Thyroid gland (tissue), 4 donors: ENCODE measurements around the gene NOB1. TPM values are rescaled to one million over a fixed set of nuclear protein-coding genes. Genes with fewer than 3 reads are reported as not detected.

Experiments used
- DNase-seq, 2 donors: peaks; one replicate each; pipeline ENCODE4 v3.0.0-alpha.2; 2019
- H3K27ac ChIP-seq, 3 donors: fragments of 200-600 bp; sonication (generic); 1 replicate in 2 of 3; 2 replicates in 1 of 3; pipeline ENCODE4 v1.5.1; 2016 to 2019; ENCODE audit warnings: mild to moderate bottlenecking in 1 of 3, moderate library complexity in 1 of 3
- H3K27me3 ChIP-seq: fragments of 200-600 bp; sonication (generic); one replicate; pipeline ENCODE4 v1.5.1; 2019
- H3K36me3 ChIP-seq, 2 donors: fragments of 200-600 bp; sonication (generic); one replicate each; pipeline ENCODE4 v1.5.1; 2016 to 2019
- H3K4me1 ChIP-seq, 2 donors: fragments of 200-600 bp; sonication (generic); one replicate each; pipeline ENCODE4 v1.5.1; 2017 to 2019
- H3K4me3 ChIP-seq, 3 donors: fragments of 200-600 bp; sonication (generic); replicated peaks in 1 of 3; 1 replicate in 2 of 3; 2 replicates in 1 of 3; pipeline ENCODE4 v1.5.1; 2016; ENCODE audit warnings: mild to moderate bottlenecking in 1 of 3
- H3K9me3 ChIP-seq: fragments of 200-600 bp; sonication (generic); one replicate; pipeline ENCODE4 v1.5.1; 2017
- POLR2A ChIP-seq, 2 donors: fragments of 450-650 bp; IDR thresholded peaks; one replicate each; pipeline ENCODE4 v1.6.1; 2017; ENCODE audit warnings: antibody characterized with exemption in 2 of 2, mild to moderate bottlenecking in 2 of 2, moderate library complexity in 1 of 2
- WGBS, 2 donors: methylation state at CpG; one replicate each; pipeline ENCODE4 v1.1.5; 2017; 5-methylcytosine and 5-hydroxymethylcytosine counted together
- intact Hi-C: fragments of 100-400 bp; cut with DNase I; formaldehyde crosslinking; loops from one replicate; pipeline ENCODE4 v1.15.1; 2023
- total RNA-seq, 4 donors: library from RNA; depleted of rRNA; stranded (reverse); fragments of >200 nt; gene quantifications; one replicate each; pipeline ENCODE4 v1.2.3, GENCODE V29; 2016
- TF ChIP-seq, protein P1 (sequence below), 6 experiments: fragments of 200-600 bp in 3 of 6; fragments of 450-650 bp in 3 of 6; sonication (generic) in 3 of 6; IDR thresholded peaks; one replicate each; pipeline ENCODE4 v1.5.1; 2016 to 2019; ENCODE audit warnings: antibody characterized with exemption in 6 of 6, mild to moderate bottlenecking in 2 of 6, inconsistent platforms in 1 of 6, moderate library complexity in 1 of 6

Gene NOB1
- total RNA-seq, 4 donors from 2014 or later = 37.4 to 51.2 (median 43.1) TPM

DNA sequence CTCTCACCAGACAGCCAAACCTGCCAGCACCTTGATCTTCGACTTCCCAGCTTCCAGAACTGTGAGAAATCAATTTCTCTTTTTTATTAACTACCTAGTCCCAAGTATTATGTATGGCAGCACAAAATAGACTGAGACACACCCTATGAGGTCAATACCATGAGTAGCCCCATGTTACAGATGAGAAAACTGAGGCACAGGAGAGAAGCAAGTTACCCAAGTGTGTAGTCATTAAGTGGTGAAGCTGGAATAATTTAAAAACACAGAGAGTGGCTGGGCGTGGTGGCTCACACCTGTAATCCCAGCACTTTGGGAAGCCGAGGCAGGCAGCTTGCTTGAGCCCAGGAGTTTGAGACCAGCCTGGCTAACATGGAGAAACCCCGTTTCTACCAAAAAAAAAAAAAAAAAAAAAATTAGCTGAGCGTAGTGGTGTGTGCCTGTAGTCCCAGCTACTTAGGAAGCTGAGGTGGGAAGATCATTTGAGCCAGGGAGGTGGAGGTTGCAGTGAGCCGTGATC, 33.2 kb downstream of the NOB1 start:
- Histone ChIP-seq H3K4me1 (peaks cover 12 to 25% of the 10 kb centered on the region in 2 donors), H3K9me3 (no peaks in the 10 kb centered on the region), H3K4me3 (no peak overlapping the region), H3K36me3 (peaks cover 24 to 29% of the 10 kb centered on the region in 2 donors), H3K27ac (no peak overlapping the region), H3K27me3 (no peaks in the 10 kb centered on the region)
- TF ChIP-seq, protein P1, sequence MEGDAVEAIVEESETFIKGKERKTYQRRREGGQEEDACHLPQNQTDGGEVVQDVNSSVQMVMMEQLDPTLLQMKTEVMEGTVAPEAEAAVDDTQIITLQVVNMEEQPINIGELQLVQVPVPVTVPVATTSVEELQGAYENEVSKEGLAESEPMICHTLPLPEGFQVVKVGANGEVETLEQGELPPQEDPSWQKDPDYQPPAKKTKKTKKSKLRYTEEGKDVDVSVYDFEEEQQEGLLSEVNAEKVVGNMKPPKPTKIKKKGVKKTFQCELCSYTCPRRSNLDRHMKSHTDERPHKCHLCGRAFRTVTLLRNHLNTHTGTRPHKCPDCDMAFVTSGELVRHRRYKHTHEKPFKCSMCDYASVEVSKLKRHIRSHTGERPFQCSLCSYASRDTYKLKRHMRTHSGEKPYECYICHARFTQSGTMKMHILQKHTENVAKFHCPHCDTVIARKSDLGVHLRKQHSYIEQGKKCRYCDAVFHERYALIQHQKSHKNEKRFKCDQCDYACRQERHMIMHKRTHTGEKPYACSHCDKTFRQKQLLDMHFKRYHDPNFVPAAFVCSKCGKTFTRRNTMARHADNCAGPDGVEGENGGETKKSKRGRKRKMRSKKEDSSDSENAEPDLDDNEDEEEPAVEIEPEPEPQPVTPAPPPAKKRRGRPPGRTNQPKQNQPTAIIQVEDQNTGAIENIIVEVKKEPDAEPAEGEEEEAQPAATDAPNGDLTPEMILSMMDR (IDR thresholded peaks at IDR 0.05) = no peak
- TF ChIP-seq POLR2A (IDR thresholded peaks at IDR 0.05) = no peak
- intact Hi-C loops = no loop called here
- WGBS, 2 donors = 94 to 95% methylated on average over 6 of the region's 6 CpGs
- no peak for DNase-seq

DNA sequence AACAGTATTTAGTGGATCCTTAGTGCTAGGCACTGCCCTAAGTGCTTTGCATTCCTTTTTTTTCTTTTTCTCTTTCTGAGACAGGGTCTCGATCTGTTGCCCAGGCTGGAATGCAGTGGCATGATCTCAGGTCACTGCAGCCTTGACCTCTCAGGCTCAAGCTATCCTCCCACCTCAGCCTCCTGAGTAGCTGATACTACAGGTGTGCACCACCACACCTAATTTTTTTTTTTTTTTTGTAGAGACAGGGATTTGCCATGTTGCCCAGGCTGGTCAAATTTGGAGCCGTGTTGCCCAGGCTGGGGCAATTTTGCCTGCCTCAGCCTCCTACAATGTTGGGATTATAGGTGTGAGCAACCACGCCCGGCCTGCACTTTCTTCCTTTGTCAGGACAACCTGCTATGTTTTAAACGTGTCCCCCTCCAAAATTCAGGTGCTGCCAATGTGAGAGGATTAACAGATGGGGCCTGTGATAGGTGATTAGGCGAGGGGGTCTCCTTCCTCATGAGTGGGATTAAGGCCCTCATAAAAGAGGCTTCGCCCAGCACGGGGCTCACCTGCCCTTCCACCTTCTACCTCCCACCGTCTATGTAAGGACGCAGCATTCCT, 33.8 kb downstream of the NOB1 start:
- Histone ChIP-seq H3K27ac (no peak overlapping the region), H3K4me3 (no peak overlapping the region), H3K36me3 (peaks cover 27 to 33% of the 10 kb centered on the region in 2 donors), H3K27me3 (no peaks in the 10 kb centered on the region), H3K4me1 (peaks cover 12 to 23% of the 10 kb centered on the region in 2 donors), H3K9me3 (no peaks in the 10 kb centered on the region)
- no peak for TF ChIP-seq POLR2A (IDR thresholded peaks at IDR 0.05)
- TF ChIP-seq, protein P1 (IDR thresholded peaks at IDR 0.05) = no peak
- intact Hi-C loops = no loop called here
- no peak for DNase-seq
- WGBS, 2 donors = 93 to 95% methylated on average over 10 of the region's 10 CpGs

DNA sequence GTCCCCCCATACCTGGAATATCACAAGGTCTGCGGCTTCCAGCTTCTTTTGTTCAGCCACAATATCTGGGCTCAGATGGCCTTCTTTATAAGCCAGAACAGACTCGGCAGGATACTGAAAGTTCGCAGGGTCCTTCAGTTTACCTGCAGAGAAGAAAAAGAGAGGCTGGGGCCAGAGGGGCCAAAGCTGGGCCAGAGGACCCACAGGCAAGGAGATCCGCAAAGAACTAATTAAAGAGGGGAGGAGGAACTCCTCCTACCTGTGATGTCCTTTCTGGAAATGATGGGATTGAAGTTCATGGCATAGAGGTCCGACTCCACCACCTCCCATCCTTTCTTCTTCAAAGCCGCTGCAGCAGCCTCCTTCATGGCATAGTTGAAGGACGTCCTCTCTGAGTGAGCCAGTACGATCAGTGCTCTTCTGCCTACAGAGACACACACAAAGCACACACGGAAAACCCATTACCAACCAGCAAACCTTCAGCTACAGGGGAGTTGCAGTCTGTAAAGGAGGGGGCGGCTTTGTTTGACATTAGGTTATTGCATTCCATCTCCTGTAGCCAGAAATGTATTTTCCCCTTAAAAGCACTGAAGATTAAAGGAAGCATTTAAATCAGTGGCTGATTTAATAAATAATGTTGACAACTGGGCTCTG, 36.5 kb downstream of the NOB1 start:
- no peaks in the 10 kb centered on the region for H3K9me3 ChIP-seq
- peaks cover 48 to 60% of the 10 kb centered on the region in 2 donors for H3K36me3 ChIP-seq
- 90 to 95% methylated on average over 9 to 10 of the region's 10 CpGs for WGBS, 2 donors
- H3K27ac ChIP-seq = no peak overlapping the region
- H3K4me1 ChIP-seq = peaks cover 0 to 3% of the 10 kb centered on the region in 2 donors
- intact Hi-C loops = no loop called here
- no peaks in the 10 kb centered on the region for H3K27me3 ChIP-seq
- H3K4me3 ChIP-seq = no peak overlapping the region
- TF ChIP-seq POLR2A (IDR thresholded peaks at IDR 0.05) = no peak
- TF ChIP-seq, protein P1 (IDR thresholded peaks at IDR 0.05) = no peak
- DNase-seq = no peak

DNA sequence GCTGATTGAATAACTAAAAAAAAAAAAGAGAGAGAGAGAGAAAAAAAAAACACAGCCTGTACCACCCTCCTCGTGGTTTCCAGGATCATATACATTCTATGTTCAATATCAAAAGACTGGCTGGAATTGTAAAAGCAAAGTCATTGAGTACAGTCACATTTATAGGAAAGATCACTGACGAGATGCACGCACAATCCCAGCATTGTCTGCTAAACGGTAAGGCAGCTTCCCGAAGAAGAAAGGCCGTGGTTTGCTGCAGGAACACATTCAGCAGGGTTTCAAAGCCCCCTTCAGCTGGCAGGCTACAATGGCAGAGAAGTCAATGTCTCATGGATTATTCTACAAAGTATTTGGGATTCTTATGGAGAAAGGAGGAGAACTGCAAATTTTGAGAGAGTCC, 37.7 kb downstream of the NOB1 start:
- DNase-seq = no peak
- no peaks in the 10 kb centered on the region for H3K27me3 ChIP-seq
- H3K4me1 ChIP-seq = no peaks in the 10 kb centered on the region
- H3K9me3 ChIP-seq = no peaks in the 10 kb centered on the region
- peaks cover 55 to 71% of the 10 kb centered on the region in 2 donors for H3K36me3 ChIP-seq
- WGBS, 2 donors = 89% methylated on average over 6 of the region's 6 CpGs
- no peak overlapping the region for H3K4me3 ChIP-seq
- intact Hi-C loops = no loop called here
- no peak overlapping the region for H3K27ac ChIP-seq
- TF ChIP-seq, protein P1 (IDR thresholded peaks at IDR 0.05) = no peak
- TF ChIP-seq POLR2A (IDR thresholded peaks at IDR 0.05) = no peak
